ENCODE results near the gene AK1. TPM values are rescaled to one million over a fixed set of nuclear protein-coding genes. Genes with fewer than 3 reads are reported as not detected.
"Not testable (repeated sequence)": the region's sequence is repeated elsewhere in the genome, so short reads cannot be mapped to it uniquely, and the experiment has no call there.

The AK1 gene
- total RNA-seq, 2 donors from 2014 or later: 263 to 398 TPM

GRCh38 chr9:127844821-127845359 lies 32.6 kb downstream of the AK1 start:
- peak overlapping the region; percentile 79 to 88 for H3K27ac ChIP-seq
- H3K9me3 ChIP-seq: peaks cover 0 to 11% of the 10 kb centered on the region in 2 donors
- no peaks in the 10 kb centered on the region for H3K27me3 ChIP-seq
- peaks cover 37% of the 10 kb centered on the region for H3K36me3 ChIP-seq
- H3K4me1 ChIP-seq: peaks cover 0 to 71% of the 10 kb centered on the region in 2 donors
- DNase-seq (ENCODE audit: low spot score): no peak
- H3K4me3 ChIP-seq: peak overlapping the region in 1 of 2 donors; percentile 14
- no peak for TF ChIP-seq CTCF (IDR thresholded peaks at IDR 0.05)

GRCh38 chr9:127841087-127841835 lies 36.2 kb downstream of the AK1 start:
- no peak for DNase-seq (ENCODE audit: low spot score)
- H3K36me3 ChIP-seq: peaks cover 34% of the 10 kb centered on the region
- no peaks in the 10 kb centered on the region for H3K27me3 ChIP-seq
- peaks cover 0 to 86% of the 10 kb centered on the region in 2 donors for H3K4me1 ChIP-seq
- H3K4me3 ChIP-seq: no peak overlapping the region
- H3K27ac ChIP-seq: peak overlapping the region in 1 of 2 donors; percentile 90
- no peaks in the 10 kb centered on the region for H3K9me3 ChIP-seq
- TF ChIP-seq CTCF (IDR thresholded peaks at IDR 0.05): no peak

GRCh38 chr9:127838375-127839078 lies 38.9 kb downstream of the AK1 start:
- Histone ChIP-seq H3K9me3 (no peaks in the 10 kb centered on the region), H3K36me3 (peaks cover 34% of the 10 kb centered on the region), H3K4me1 (peaks cover 0 to 86% of the 10 kb centered on the region in 2 donors), H3K27ac (peak overlapping the region; percentile 90 to 91), H3K4me3 (peak overlapping the region in 1 of 2 donors; percentile 14), H3K27me3 (no peaks in the 10 kb centered on the region)
- peak; percentile 96 for DNase-seq (ENCODE audit: low spot score)
- TF ChIP-seq CTCF (IDR thresholded peaks at IDR 0.05): no peak

GRCh38 chr9:127837346-127837745 lies 40.1 kb downstream of the AK1 start:
- no peak for DNase-seq (ENCODE audit: low spot score)
- no peak overlapping the region for H3K4me3 ChIP-seq
- TF ChIP-seq CTCF (IDR thresholded peaks at IDR 0.05): no peak
- peaks cover 23% of the 10 kb centered on the region for H3K36me3 ChIP-seq
- no peaks in the 10 kb centered on the region for H3K27me3 ChIP-seq
- H3K4me1 ChIP-seq: peaks cover 0 to 92% of the 10 kb centered on the region in 2 donors
- peak overlapping the region; percentile 90 to 91 for H3K27ac ChIP-seq
- H3K9me3 ChIP-seq: no peaks in the 10 kb centered on the region

GRCh38 chr9:127836561-127836960 lies 40.9 kb downstream of the AK1 start:
- H3K9me3 ChIP-seq; H3K27me3 ChIP-seq; DNase-seq (ENCODE audit: low spot score): not testable (repeated sequence)
- Histone ChIP-seq H3K27ac (peak overlapping the region; percentile 90 to 91), H3K4me3 (peak overlapping the region in 1 of 2 donors; percentile 26), H3K4me1 (peaks cover 0 to 96% of the 10 kb centered on the region in 2 donors), H3K36me3 (peaks cover 16% of the 10 kb centered on the region)

GRCh38 chr9:127835991-127836516 lies 41.4 kb downstream of the AK1 start:
- no peak for TF ChIP-seq CTCF (IDR thresholded peaks at IDR 0.05)
- no peaks in the 10 kb centered on the region for H3K27me3 ChIP-seq
- peak overlapping the region; percentile 90 to 91 for H3K27ac ChIP-seq
- peaks cover 14% of the 10 kb centered on the region for H3K36me3 ChIP-seq
- peaks cover 0 to 95% of the 10 kb centered on the region in 2 donors for H3K4me1 ChIP-seq
- no peaks in the 10 kb centered on the region for H3K9me3 ChIP-seq
- no peak for DNase-seq (ENCODE audit: low spot score)
- H3K4me3 ChIP-seq: peak overlapping the region in 1 of 2 donors; percentile 26
